ENCODE data around the gene MYPN.
A peak's percentile ranks its signal among the peaks of the same experiment; 100 is the strongest.

DNA sequence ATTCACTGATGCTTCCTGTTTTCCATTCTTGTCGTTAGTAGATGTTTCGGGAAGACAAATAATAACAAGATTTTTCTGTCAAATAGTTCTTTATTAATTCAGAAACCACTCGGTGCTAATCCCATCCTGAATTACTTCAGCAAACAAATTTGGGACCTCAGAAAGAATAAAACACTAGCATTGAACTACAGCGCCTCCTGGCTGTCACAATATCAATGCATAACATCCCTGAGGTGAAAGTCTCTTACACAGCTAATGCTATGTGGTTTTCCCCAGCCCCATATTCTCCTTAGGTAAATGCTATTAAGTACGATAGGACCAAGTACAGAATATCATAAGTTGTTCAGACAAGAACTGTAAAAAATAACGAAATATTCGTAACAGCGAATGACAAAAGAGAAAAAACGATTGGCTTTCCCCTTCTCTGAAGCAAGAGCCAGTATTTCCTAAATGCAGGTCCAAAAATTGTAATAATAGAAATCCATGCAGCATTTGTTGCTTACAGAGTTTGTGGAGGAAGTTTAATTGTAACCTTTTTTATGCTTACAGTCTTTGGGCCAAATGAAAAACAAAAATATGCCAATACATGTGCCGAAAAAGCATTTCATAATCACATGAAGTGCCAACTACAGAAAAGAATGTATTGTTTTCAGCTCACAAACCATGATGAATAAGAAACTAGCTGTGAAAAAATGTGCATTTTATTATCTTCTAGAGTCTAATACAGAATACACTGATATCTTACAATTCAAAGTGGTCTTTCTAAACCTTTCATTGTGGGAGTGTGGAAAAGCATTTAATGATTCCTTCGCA lies 47.3 kb downstream of the MYPN start:
- TF ChIP-seq, protein P1, sequence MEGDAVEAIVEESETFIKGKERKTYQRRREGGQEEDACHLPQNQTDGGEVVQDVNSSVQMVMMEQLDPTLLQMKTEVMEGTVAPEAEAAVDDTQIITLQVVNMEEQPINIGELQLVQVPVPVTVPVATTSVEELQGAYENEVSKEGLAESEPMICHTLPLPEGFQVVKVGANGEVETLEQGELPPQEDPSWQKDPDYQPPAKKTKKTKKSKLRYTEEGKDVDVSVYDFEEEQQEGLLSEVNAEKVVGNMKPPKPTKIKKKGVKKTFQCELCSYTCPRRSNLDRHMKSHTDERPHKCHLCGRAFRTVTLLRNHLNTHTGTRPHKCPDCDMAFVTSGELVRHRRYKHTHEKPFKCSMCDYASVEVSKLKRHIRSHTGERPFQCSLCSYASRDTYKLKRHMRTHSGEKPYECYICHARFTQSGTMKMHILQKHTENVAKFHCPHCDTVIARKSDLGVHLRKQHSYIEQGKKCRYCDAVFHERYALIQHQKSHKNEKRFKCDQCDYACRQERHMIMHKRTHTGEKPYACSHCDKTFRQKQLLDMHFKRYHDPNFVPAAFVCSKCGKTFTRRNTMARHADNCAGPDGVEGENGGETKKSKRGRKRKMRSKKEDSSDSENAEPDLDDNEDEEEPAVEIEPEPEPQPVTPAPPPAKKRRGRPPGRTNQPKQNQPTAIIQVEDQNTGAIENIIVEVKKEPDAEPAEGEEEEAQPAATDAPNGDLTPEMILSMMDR (IDR thresholded peaks at IDR 0.05): peak; percentile 63 to 90 (median 84)
- no peak for TF ChIP-seq POLR2A (IDR thresholded peaks at IDR 0.05)
